Thyroid gland (tissue), 4 donors: ENCODE data around the gene RPS6KB2. TPM values are rescaled to one million over a fixed set of nuclear protein-coding genes. Genes with fewer than 3 reads are reported as not detected.

Experiments
- DNase-seq, 2 donors: peaks; one replicate each; pipeline ENCODE4 v3.0.0-alpha.2; 2019
- H3K27ac ChIP-seq, 3 donors: fragments of 200-600 bp; sonication (generic); 1 replicate in 2 of 3; 2 replicates in 1 of 3; pipeline ENCODE4 v1.5.1; 2016 to 2019; ENCODE audit warnings: mild to moderate bottlenecking in 1 of 3, moderate library complexity in 1 of 3
- H3K27me3 ChIP-seq: fragments of 200-600 bp; sonication (generic); one replicate; pipeline ENCODE4 v1.5.1; 2019
- H3K36me3 ChIP-seq, 2 donors: fragments of 200-600 bp; sonication (generic); one replicate each; pipeline ENCODE4 v1.5.1; 2016 to 2019
- H3K4me1 ChIP-seq, 2 donors: fragments of 200-600 bp; sonication (generic); one replicate each; pipeline ENCODE4 v1.5.1; 2017 to 2019
- H3K4me3 ChIP-seq, 3 donors: fragments of 200-600 bp; sonication (generic); replicated peaks in 1 of 3; 1 replicate in 2 of 3; 2 replicates in 1 of 3; pipeline ENCODE4 v1.5.1; 2016; ENCODE audit warnings: mild to moderate bottlenecking in 1 of 3
- H3K9me3 ChIP-seq: fragments of 200-600 bp; sonication (generic); one replicate; pipeline ENCODE4 v1.5.1; 2017
- CTCF ChIP-seq, 6 experiments: fragments of 200-600 bp in 3 of 6; fragments of 450-650 bp in 3 of 6; sonication (generic) in 3 of 6; IDR thresholded peaks; one replicate each; pipeline ENCODE4 v1.5.1; 2016 to 2019; ENCODE audit warnings: antibody characterized with exemption in 6 of 6, mild to moderate bottlenecking in 2 of 6, inconsistent platforms in 1 of 6, moderate library complexity in 1 of 6
- POLR2A ChIP-seq, 2 donors: fragments of 450-650 bp; IDR thresholded peaks; one replicate each; pipeline ENCODE4 v1.6.1; 2017; ENCODE audit warnings: antibody characterized with exemption in 2 of 2, mild to moderate bottlenecking in 2 of 2, moderate library complexity in 1 of 2
- WGBS, 2 donors: methylation state at CpG; one replicate each; pipeline ENCODE4 v1.1.5; 2017; 5-methylcytosine and 5-hydroxymethylcytosine counted together
- intact Hi-C: fragments of 100-400 bp; cut with DNase I; formaldehyde crosslinking; loops from one replicate; pipeline ENCODE4 v1.15.1; 2023
- total RNA-seq, 4 donors: library from RNA; depleted of rRNA; stranded (reverse); fragments of >200 nt; gene quantifications; one replicate each; pipeline ENCODE4 v1.2.3, GENCODE V29; 2016

Gene RPS6KB2
- total RNA-seq, 4 donors from 2014 or later = 44.1 to 102 (median 62.2) TPM

GRCh38 chr11:67445515-67445914, 17.2 kb downstream of the RPS6KB2 start:
- Histone ChIP-seq H3K4me1 (peaks cover 6 to 19% of the 10 kb centered on the region in 2 donors), H3K27ac (no peak overlapping the region), H3K27me3 (no peaks in the 10 kb centered on the region), H3K9me3 (no peaks in the 10 kb centered on the region), H3K36me3 (peaks cover 1 to 4% of the 10 kb centered on the region in 2 donors), H3K4me3 (no peak overlapping the region)
- DNase-seq = no peak
- TF ChIP-seq POLR2A (IDR thresholded peaks at IDR 0.05) (no peak), CTCF (IDR thresholded peaks at IDR 0.05) (no peak)
- WGBS, 2 donors = 79% methylated on average over 5 of the region's 5 CpGs
- intact Hi-C loops = no loop called here

- TF ChIP-seq CTCF (IDR thresholded peaks at IDR 0.05) (no peak), POLR2A (IDR thresholded peaks at IDR 0.05) (no peak)
- Histone ChIP-seq H3K9me3 (no peaks in the 10 kb centered on the region), H3K27ac (no peak overlapping the region), H3K36me3 (no peaks in the 10 kb centered on the region), H3K4me1 (peaks cover 6% of the 10 kb centered on the region in 2 donors), H3K27me3 (no peaks in the 10 kb centered on the region), H3K4me3 (no peak overlapping the region)
- DNase-seq = no peak
- 91 to 93% methylated on average over 7 of the region's 7 CpGs for WGBS, 2 donors
- intact Hi-C loops = no loop called here
These were observed 19.9 kb downstream of the RPS6KB2 start for GRCh38 chr11:67448220-67448609.

GRCh38 chr11:67449116-67449844, 21.0 kb downstream of the RPS6KB2 start:
- intact Hi-C loops = no loop called here
- Histone ChIP-seq H3K9me3 (no peaks in the 10 kb centered on the region), H3K4me1 (peaks cover 1 to 4% of the 10 kb centered on the region in 2 donors), H3K27me3 (no peaks in the 10 kb centered on the region), H3K36me3 (no peaks in the 10 kb centered on the region), H3K27ac (no peak overlapping the region), H3K4me3 (no peak overlapping the region)
- WGBS, 2 donors = 77 to 89% methylated on average over 9 of the region's 9 CpGs
- DNase-seq = no peak
- TF ChIP-seq CTCF (IDR thresholded peaks at IDR 0.05) (no peak), POLR2A (IDR thresholded peaks at IDR 0.05) (no peak)

GRCh38 chr11:67450796-67451657, 22.7 kb downstream of the RPS6KB2 start:
- H3K4me1 ChIP-seq = no peaks in the 10 kb centered on the region
- no peaks in the 10 kb centered on the region for H3K9me3 ChIP-seq
- H3K36me3 ChIP-seq = no peaks in the 10 kb centered on the region
- H3K4me3 ChIP-seq = no peak overlapping the region
- WGBS, 2 donors = 83% methylated on average over 19 to 24 of the region's 25 CpGs
- TF ChIP-seq CTCF (IDR thresholded peaks at IDR 0.05) (no peak), POLR2A (IDR thresholded peaks at IDR 0.05) (no peak)
- H3K27ac ChIP-seq = no peak overlapping the region
- DNase-seq = no peak
- intact Hi-C loops = no loop called here
- H3K27me3 ChIP-seq = no peaks in the 10 kb centered on the region

GRCh38 chr11:67451658-67451976, 23.3 kb downstream of the RPS6KB2 start:
- Histone ChIP-seq H3K27ac (peak overlapping the region in 1 of 3 donors; percentile 36), H3K36me3 (no peaks in the 10 kb centered on the region), H3K9me3 (no peaks in the 10 kb centered on the region), H3K4me3 (no peak overlapping the region), H3K27me3 (no peaks in the 10 kb centered on the region), H3K4me1 (no peaks in the 10 kb centered on the region)
- intact Hi-C loops = no loop called here
- no peak for TF ChIP-seq CTCF (IDR thresholded peaks at IDR 0.05)
- TF ChIP-seq POLR2A (IDR thresholded peaks at IDR 0.05) = no peak
- DNase-seq = no peak
- WGBS, 2 donors = 93 to 95% methylated on average over 14 of the region's 14 CpGs
